DMS53 treated with DMSO at 0.1 percent for 48 hours (cell line): ENCODE results near the gene FLYWCH1.
"Not testable (repeated sequence)": the region's sequence is repeated elsewhere in the genome, so short reads cannot be mapped to it uniquely, and the experiment has no call there.

Source experiments
- DNase-seq: peaks from one replicate; lab custom pipeline; 2025; ENCODE audit not compliant: unreplicated experiment; lab: John Stamatoyannopoulos, UW

Gene FLYWCH1

DNA sequence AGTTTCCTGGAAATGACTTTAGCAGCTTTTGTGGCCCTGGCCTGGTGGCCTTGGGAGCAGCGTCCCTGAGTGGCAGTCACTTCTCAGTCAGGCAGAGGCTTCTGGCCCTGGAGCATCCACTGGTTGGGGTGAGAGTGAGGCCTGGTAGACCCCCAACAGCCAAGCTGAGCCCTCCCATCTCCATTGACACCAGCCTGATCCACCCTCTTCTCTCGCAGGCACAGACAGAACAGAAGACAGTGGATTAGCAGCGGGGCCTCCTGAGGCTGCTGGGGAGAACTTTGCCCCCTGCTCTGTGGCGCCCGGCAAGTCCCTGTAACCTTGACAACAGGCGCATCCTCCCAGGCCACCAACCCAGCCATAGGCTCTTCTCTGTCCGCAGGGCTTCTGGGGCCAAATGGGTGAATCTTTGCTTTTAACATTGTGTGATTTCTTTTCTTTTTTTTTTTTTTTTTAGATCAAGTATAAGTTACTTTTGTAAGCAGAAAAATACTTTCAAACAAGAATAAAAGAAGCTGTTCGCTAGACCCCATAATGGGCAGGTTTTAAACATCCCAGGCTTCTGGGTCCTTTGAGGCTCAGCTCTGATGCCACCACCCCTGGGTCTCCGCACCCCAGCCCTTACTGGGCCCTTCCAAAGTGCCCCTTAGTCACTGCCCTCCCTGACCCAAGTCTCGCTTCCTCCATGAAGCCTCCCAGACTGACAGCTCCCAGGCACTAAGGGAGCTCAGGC is 12.7 kb upstream of the FLYWCH1 start:
- no peak for DNase-seq

DNA sequence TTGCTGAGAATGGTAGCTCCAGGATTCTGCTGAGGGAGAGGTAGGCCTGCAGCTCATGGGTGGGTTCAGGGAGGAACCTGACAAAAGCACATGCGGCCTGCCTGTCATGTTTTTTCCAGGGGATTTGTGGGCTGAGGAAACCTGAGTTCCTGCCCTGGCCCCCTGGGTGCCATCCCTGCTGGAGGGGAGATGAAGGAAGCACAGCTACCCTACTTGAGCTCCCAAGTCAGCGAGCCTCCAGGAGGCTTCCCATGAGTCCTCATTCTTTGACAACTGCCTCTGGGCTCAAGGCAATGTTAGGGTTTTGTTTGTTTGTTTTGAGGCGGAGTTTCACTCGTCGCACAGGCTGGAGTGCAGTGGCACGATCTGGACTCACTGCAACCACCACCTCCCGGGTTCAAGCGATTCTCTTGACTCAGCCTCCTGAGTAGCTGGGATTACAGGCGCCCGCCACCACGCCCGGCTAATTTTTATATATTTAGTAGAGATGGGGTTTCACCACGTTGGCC is 12.1 kb upstream of the FLYWCH1 start:
- DNase-seq: no peak

GRCh38 chr16:2900526-2901075 is 11.1 kb upstream of the FLYWCH1 start:
- no peak for DNase-seq

DNA sequence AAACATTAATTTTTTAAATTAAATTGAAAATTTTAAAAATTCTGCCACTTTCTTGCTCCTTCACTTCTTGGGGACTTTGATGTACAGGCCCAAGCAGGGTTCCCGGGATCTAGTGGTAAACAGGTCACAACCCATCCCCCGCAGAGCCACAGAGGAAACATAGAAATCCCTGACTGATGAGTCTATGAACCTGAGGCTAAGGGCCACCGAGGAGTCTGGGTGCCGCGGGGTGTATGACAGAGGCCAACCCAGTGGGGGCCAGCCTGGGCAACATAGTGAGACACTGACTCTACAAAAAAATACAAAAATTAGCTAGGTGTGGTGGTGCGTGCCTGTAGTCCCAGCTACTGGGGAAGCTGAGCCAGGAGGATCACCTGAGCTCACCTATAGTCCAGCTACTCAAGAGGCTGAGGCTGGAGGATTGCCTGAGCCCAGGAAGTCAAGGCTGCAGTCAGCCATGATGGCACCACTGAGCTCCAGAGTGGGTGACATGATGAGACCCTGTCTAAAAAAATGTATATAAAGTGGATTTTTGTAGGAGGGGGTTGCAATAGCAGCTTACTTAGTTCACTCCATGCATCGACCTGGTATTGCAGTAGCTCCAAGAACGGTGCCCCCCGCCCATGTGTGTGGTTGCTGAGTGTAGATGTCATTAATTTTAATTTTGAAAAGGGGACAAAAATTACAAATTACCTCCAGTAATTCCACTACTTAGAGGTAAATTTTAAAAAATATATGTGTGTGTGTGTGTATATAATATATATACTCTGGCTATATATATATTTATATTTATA is 9.2 kb upstream of the FLYWCH1 start:
- no peak for DNase-seq

DNA sequence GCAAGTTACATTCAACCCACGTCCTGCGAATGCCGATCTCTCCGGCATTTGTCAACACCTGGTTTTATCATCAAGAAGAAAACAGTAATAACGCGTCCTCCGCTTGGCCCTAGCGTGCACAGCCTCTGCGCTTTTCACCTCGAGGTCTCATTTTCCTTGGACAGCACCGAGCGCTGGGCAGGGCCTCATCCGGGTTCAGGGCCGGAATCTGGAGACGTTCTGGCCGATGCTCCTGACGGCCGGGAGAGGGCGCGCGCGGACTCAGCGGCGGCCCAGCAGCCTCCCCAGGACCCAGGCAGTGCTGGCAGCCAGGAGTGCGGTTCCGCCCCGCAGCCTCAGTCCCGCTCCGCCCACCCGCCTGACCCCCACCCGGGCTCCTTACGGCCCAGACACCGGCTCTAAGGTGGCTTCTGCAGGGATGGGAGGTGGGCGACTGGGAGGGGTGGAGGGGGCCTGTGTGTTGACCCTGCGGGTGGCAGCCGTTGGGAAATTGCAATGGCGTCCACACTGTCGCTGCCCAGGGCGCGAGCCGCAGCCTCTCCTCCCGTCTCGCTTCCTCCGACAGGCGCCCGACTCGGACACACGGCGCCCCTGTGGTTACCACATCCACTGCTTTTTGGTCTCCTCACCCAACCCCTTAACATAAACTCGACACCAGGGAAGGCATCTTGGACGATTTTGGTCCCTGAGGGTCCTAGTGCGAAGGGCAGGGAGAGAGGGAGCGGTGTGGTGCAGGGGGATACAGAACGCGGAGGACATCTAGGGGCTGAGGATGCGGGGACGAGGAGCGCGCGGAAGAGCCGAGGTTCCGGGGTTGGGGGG is 7.4 kb upstream of the FLYWCH1 start:
- peak; percentile 78 for DNase-seq

DNA sequence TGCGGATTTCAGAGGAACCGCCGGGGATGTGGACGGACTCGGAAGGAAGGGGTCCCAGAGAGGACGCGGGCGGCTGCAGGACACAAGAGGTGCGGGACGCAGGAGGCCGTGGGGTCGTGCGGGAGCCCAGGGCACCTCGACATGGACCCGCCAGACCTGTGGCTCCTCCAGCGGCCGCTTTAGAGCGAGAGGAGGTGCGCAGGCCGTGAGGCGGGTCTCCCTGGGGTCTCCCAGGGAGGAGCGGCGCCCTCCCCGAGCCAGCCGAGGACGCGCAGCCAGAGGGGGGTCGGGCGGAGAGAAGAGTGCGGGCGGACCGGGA is 6.8 kb upstream of the FLYWCH1 start:
- no peak for DNase-seq

DNA sequence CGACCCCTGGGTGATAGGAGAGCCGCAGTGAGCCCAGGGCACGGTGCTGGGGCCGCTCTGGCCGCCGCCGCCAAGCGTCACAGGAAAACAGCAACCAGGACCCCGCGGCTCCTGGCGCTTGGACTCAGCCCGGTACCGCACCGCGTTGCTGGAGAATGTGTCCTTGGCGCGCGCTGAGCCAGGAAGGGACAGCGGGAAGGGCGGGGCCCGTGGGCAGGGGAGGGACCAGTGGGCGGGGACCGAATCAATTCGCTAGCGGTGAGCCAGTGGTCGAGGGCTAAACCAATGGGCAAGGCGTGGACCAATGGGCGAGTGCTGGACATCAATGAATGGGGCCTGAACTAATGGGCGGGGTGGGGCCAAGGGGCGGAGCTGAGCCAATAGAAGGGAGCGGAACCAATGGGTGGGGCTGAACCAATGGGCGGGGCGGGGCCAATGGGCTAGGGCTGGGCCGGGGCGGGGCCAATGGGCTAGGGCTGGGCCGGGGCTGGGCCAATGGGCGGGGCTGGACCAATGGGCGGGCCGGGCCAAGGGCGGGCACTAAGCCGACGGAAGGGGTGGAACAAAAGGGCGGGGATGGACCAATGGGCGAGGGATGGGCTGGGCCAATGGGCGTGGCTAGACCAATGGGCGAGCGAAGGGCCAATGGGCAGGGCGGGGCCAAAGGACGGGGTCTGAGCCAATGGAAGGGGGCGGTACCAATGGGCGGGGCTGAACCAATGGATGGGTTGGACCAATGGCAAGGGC is 6.3 kb upstream of the FLYWCH1 start:
- DNase-seq: peak; percentile 91

DNA sequence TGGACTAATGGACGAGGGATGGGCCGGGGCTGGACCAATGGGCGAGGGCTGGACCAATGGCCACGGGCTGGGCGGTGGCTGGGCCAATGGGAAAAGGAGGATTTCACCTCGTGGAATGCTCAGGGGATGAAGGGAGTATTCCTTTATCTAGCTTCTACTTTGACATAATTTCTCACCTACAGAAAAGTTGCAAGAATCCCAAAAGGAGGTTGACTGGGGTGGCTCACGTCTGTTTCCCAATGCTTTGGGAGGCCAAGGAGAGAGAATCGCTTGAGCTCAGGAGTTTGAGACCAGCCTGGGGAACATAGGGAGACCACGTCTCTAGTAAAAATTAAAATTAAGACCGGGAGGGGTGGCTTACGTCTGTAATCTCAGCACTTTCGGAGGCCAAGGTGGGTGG is 5.7 kb upstream of the FLYWCH1 start:
- no peak for DNase-seq

GRCh38 chr16:2907084-2907753 is 4.5 kb upstream of the FLYWCH1 start:
- DNase-seq: not testable (repeated sequence)

GRCh38 chr16:2910441-2910969 is 1.2 kb upstream of the FLYWCH1 start:
- no peak for DNase-seq

- no peak for DNase-seq
Measured at GRCh38 chr16:2912330-2913199, 834 bp downstream of the FLYWCH1 start.

- DNase-seq: no peak
Measured at GRCh38 chr16:2913603-2914002, 1.9 kb downstream of the FLYWCH1 start.

GRCh38 chr16:2914233-2914632 is 2.5 kb downstream of the FLYWCH1 start:
- DNase-seq: no peak

DNA sequence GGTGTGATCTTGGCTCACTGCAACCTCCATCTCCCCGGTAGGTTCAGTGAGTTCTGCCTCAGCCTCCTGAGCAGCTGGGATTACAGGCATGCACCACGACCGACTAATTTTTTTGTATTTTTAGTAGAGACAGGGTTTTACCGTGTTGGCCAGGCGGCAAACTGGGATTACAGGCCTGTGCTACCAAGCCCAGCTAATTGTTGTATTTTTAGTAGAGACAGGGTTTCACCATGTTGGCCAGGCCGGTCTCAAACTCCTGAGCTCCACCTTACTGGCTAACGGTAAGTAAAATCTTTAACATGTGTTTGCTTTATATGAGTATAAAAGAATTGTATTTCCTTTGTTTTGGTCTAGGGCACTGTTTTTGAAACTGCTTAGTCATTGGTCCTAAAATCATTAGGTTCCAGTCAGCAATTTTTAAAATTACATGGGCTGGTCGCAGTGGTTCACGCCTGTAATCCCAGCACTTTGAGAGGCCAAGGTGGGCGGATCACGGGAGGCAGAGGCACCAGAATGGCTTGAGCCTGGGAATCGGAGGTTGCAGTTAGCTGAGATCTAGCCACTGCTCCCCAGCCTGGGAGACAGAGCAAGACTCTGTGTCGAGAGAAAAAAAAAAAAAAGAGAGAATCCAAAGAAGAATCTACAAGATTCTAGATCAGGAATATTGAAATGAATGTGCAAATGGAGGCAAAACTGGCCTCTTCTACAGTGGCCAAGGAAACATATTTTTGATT is 3.6 kb downstream of the FLYWCH1 start:
- DNase-seq: no peak

DNA sequence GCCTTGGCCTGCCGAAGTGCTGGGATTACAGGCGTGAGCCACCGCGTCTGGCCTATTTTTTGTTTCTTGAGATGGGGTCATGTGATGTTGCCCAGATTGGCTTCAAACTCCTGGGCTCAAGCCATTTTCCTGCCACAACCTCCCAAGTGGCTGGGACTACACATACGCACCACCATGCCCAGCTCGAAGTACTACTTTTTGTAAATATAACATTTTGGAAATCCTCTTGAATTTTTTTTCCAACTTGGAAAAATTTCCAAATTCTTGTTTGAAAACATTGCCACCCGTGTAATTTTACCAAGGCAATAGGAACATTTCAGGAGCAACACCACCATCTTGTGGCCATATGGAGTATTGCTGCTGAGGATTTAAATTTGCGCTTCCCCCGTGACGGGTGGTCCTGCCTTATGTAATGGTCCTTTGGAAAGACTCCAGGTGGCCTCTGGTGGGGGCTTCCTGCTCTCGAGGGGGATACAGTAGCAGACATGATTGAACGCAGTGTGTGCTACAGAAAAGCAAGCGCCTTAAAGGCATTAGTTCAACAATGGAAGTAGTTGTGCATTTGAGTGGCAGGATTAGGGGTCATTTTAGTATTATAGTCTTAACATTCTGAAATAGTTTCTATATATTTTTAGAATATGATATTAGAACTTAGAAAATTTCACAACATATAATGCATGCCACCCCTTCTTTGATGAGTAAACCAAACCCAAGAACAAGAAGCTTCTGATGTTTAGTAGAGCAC is 8.0 kb downstream of the FLYWCH1 start:
- DNase-seq: peak; percentile 3

- no peak for DNase-seq
Measured at GRCh38 chr16:2923481-2923880, 11.8 kb downstream of the FLYWCH1 start.
